Hepatic stellate cell (primary cell): Measurements from ENCODE around the gene CEP250.
"Not testable (repeated sequence)": the region's sequence is repeated elsewhere in the genome, so short reads cannot be mapped to it uniquely, and the experiment has no call there.

Experiments
- DNase-seq: peaks from one replicate; pipeline ENCODE4 v3.0.0; 2011; ENCODE audit warnings: low spot score

Gene CEP250

GRCh38 chr20:35492352-35492751 lies 37.0 kb downstream of the CEP250 start:
- DNase-seq: no peak

- DNase-seq: no peak
Observed at GRCh38 chr20:35496481-35496880, 41.1 kb downstream of the CEP250 start.

GRCh38 chr20:35497320-35497719 lies 41.9 kb downstream of the CEP250 start:
- DNase-seq: no peak

DNA sequence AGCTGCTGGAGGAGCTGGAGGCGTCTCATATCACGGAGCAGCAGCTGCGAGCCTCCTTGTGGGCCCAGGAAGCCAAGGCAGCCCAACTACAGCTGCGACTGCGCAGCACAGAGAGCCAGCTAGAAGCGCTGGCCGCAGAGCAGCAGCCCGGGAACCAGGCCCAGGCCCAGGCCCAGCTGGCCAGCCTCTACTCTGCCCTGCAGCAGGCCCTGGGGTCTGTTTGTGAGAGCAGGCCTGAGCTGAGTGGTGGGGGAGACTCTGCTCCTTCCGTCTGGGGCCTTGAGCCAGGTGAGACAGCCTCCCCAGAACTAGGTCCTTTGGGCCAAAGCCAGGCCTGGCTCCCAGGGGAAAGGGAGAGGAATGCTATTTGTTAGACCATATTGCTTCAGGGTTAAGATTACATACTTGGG lies 42.4 kb downstream of the CEP250 start:
- no peak for DNase-seq

GRCh38 chr20:35499271-35499670 lies 43.9 kb downstream of the CEP250 start:
- DNase-seq: no peak

DNA sequence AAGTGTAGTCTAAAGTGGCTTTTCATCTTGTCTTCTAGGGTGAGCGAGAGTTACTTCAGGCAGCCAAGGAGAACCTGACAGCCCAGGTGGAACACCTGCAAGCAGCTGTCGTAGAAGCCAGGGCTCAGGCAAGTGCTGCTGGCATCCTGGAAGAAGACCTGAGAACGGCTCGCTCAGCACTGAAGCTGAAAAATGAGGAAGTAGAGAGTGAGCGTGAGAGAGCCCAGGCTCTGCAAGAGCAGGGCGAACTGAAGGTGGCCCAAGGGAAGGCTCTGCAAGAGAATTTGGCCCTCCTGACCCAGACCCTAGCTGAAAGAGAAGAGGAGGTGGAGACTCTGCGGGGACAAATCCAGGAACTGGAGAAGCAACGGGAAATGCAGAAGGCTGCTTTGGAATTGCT lies 47.0 kb downstream of the CEP250 start:
- DNase-seq: no peak

GRCh38 chr20:35503281-35503680 lies 47.9 kb downstream of the CEP250 start:
- no peak for DNase-seq

- no peak for DNase-seq
Observed at GRCh38 chr20:35503841-35504561, 48.6 kb downstream of the CEP250 start.

- DNase-seq: no peak
Observed at GRCh38 chr20:35504751-35505150, 49.4 kb downstream of the CEP250 start.

DNA sequence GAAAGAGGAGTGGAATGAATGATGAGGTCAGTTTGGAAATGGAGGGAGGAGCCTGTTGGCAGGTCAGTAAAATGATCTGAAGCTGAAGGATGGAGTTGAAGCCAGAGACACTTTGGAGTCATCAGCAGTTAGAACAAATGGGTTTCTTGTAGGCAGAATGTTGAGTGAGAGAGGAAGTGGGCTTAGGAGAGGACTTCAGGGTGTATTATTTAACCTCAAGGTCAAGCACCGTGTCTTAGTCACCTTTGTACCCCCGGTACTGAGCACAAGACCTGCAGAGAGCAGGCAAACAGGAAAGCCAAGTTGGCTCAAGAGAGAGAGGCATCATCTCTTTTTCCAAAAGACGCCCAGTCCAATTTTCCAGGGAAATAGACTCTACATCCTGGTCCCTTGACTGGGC lies 50.8 kb downstream of the CEP250 start:
- DNase-seq: no peak

GRCh38 chr20:35506872-35507638 lies 51.7 kb downstream of the CEP250 start:
- peak; percentile 37 for DNase-seq

DNA sequence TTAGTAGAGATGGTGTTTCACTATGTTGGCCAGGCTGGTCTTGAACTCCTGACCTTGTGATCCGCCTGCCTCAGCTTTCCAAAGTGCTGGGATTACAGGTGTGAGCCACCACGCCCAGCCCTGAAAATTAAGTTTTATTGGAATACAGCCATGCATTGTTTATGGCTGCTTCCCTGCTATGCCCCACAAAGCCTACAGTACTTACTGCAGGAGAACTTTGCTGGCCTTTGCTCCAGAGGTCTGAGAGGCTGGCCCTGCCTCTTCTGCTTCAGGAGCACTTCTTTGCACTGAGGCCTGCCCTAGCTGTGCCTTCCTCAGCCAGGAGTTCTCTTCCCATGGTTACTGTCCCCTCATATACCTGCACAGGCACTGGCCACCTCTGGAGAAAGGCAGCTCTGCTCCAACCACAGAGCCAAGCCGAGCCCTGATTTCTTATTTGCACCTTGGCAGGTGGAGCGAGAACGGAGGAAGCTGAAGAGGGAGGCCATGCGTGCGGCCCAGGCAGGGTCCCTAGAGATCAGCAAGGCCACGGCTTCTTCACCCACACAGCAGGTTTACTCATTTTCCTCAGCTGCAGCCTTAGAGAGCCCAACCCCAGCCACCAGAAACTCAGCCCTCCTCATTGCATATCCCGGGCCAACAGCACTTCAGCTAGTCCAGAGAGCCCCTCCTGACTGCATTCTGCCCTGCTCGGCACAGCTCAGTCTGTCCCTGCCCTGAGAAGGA lies 53.3 kb downstream of the CEP250 start:
- no peak for DNase-seq

- no peak for DNase-seq
Observed at GRCh38 chr20:35510951-35511735, 55.7 kb downstream of the CEP250 start.

- peak; percentile 45 for DNase-seq
Observed at GRCh38 chr20:35511814-35512420, 56.5 kb downstream of the CEP250 start.

DNA sequence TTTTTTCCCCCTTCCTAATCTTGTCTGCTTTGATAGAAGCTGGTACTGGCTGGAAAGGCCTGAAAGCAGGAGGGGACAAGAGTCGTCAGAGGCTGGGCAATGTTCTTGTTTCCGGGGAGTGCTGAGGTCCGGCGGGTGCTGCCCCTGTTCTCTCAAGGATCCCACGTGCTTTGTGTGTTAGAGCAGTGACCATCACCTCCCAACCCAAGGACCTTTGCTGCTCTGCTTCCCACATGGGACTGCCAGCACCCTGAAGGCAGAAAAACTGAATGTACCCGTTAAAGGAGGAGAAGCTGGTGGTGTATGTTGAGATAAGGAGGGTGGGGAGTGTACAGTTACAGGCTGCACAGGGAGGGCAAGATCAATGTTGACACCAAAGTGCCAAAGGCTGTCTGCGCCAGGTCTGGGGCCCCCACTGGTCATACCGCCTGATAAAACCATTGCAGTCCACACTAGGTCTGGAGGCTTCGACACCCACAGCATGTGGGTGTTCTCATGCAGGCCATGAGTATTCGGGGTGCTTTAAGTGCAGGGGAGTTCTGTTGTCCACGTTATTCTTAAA lies 59.1 kb downstream of the CEP250 start:
- no peak for DNase-seq

GRCh38 chr20:35515341-35515740 lies 59.9 kb downstream of the CEP250 start:
- no peak for DNase-seq

GRCh38 chr20:35515949-35516645 lies 60.7 kb downstream of the CEP250 start:
- DNase-seq: peak; percentile 90

DNA sequence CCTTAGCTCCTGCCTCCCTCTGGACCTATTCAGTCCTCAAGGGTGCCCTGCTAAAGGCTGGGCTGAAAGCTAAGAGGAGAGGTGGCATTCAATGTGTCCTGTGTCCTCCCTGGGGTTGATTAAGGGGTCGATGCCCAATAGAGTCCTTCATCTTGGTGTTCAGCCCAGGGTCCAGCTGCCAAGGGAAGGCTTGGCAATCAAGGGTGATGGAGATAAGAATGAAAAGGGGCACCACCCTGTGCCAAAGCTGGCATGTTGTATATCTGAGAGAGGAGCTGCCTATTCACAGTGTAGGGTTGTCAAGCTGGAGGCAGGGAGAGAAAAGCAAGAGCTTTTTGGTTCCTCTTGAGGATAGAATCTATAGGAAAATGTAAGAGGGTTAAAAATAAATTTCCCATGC lies 61.7 kb downstream of the CEP250 start:
- DNase-seq: no peak

DNA sequence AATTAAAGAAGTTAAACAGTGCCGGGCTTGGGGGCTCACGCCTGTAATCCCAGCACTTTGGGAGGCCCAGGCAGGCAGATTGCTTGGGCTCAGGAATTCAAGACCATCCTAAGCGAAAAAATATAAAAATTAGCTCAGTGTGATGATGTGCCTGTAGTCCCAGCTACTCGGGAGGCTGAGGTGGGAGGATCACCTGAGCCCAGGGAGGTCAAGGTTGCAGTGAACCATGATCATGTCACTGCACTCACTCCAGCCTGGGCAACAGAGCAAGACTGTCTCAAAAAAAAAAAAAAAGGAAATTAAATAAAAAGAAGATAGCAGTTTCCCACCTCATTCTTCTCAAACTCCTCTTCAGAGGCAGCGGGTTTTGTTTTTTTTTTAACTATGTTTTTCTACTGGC lies 62.4 kb downstream of the CEP250 start:
- DNase-seq: not testable (repeated sequence)

DNA sequence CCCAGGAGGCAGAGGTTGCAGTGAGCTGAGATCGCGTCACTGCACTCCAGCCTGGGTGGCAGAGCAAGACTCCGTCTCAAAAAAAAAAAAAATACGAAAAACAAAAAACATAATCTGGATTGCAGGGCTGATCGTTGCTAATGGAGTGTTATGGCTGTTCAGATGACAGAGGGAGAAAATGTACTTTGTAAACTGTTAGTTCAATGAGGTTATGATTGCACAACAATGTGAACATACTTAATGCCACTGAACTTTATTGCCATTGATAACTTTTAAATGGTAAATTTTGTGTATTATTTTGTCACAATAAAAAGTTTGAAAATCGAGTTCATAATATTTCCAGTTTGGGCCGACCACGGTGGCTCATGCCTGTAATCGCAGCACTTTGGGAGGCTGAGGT lies 63.6 kb downstream of the CEP250 start:
- no peak for DNase-seq
